CD4-positive, CD25-positive, alpha-beta regulatory T cell (primary cell): Measurements from ENCODE around the gene CAPZB. TPM values are rescaled to one million over a fixed set of nuclear protein-coding genes. Genes with fewer than 3 reads are reported as not detected.
"Not testable (repeated sequence)": the region's sequence is repeated elsewhere in the genome, so short reads cannot be mapped to it uniquely, and the experiment has no call there.

ENCODE experiments used
- ATAC-seq, 2 donors: fragments of 150-1000 bp; cut with Tn5 transposase; one replicate each; pipeline ENCODE4 v1.10.0; 2021; ENCODE audit warnings: low read depth in 2 of 2, moderate number of reproducible peaks in 2 of 2, moderate library complexity in 1 of 2
- DNase-seq, 3 donors: peaks; one replicate each; pipeline versions ENCODE4 v3.0.0 to v3.0.0-alpha.2; 2012 to 2022; ENCODE audit warnings: mixed read lengths in 1 of 3
- H3K27ac ChIP-seq: one replicate; pipeline ENCODE4 v1.7.0; 2013; ENCODE audit warnings: mild to moderate bottlenecking, low read length; ENCODE audit not compliant: insufficient read depth, poor library complexity, severe bottlenecking
- H3K27me3 ChIP-seq: one replicate; pipeline ENCODE4 v1.7.0; 2013; ENCODE audit warnings: low read length; ENCODE audit not compliant: control insufficient read depth, insufficient read depth
- H3K36me3 ChIP-seq: one replicate; pipeline ENCODE4 v1.7.0; 2013; ENCODE audit warnings: mild to moderate bottlenecking, low read length, moderate library complexity; ENCODE audit not compliant: control insufficient read depth, insufficient read depth
- H3K4me1 ChIP-seq: 2 replicates; pipeline ENCODE4 v1.7.0; 2013; ENCODE audit warnings: mild to moderate bottlenecking, low read length; ENCODE audit not compliant: insufficient read depth, control insufficient read depth, poor library complexity, severe bottlenecking
- H3K4me3 ChIP-seq: one replicate; pipeline ENCODE4 v1.7.0; 2013; ENCODE audit warnings: low read depth, mild to moderate bottlenecking, low read length, moderate library complexity
- H3K9me3 ChIP-seq, 2 experiments: 1 replicate in 1 of 2; 2 replicates in 1 of 2; pipeline ENCODE4 v1.7.0; 2013; ENCODE audit warnings: low read length in 2 of 2, mild to moderate bottlenecking in 1 of 2, moderate library complexity in 1 of 2; ENCODE audit not compliant: control insufficient read depth in 2 of 2
- H3K27ac Mint-ChIP-seq, 3 donors: one replicate each; pipeline ENCODE4 v1.8.0; 2020 to 2022; ENCODE audit warnings: mild to moderate bottlenecking in 3 of 3, mixed read lengths in 3 of 3, moderate library complexity in 2 of 3
- H3K27me3 Mint-ChIP-seq: one replicate; pipeline ENCODE4 v1.8.0; 2022; ENCODE audit warnings: mild to moderate bottlenecking, mixed read lengths
- H3K36me3 Mint-ChIP-seq: one replicate; pipeline ENCODE4 v1.8.0; 2020; ENCODE audit warnings: mixed read lengths
- H3K4me1 Mint-ChIP-seq, 4 donors: one replicate each; pipeline ENCODE4 v1.8.0; 2020 to 2022; ENCODE audit warnings: mixed read lengths in 4 of 4, mild to moderate bottlenecking in 1 of 4
- H3K4me3 Mint-ChIP-seq, 4 donors: one replicate each; pipeline ENCODE4 v1.8.0; 2020 to 2022; ENCODE audit warnings: mild to moderate bottlenecking in 4 of 4, mixed read lengths in 4 of 4, moderate library complexity in 3 of 4
- H3K9me3 Mint-ChIP-seq, 7 donors: one replicate each; pipeline ENCODE4 v1.8.0; 2020 to 2022; ENCODE audit warnings: mixed read lengths in 7 of 7, mild to moderate bottlenecking in 3 of 7, moderate library complexity in 2 of 7
- polyA plus RNA-seq, 4 donors: library from polyadenylated mRNA; unstranded; fragments of 300-500 nt; fragmentation: Illumina TruSeq; gene quantifications; one replicate each; pipeline ENCODE4 v1.2.3, GENCODE V29; 2021
- total RNA-seq: library from RNA; stranded (reverse); gene quantifications from one replicate; pipeline ENCODE4 v1.2.3, GENCODE V29; 2022

CAPZB gene
- total and polyA plus RNA-seq, 5 donors from 2014 or later: 372 to 588 (median 462) TPM

- H3K36me3 ChIP-seq, H3K27ac Mint-ChIP-seq: not testable (repeated sequence)
Measured at GRCh38 chr1:19509647-19510046, 24.3 kb upstream of the CAPZB start.

GRCh38 chr1:19507516-19507915 is 22.2 kb upstream of the CAPZB start:
- Mint-ChIP-seq H3K9me3 (peaks cover 0 to 1% (median 0%) of the 10 kb centered on the region in 7 donors), H3K27me3 (peaks cover 14% of the 10 kb centered on the region), H3K27ac (no peak overlapping the region), H3K4me1 (peaks cover 6 to 16% (median 8%) of the 10 kb centered on the region in 4 donors), H3K4me3 (no peak overlapping the region), H3K36me3 (no peaks in the 10 kb centered on the region)
- DNase-seq: no peak
- peaks cover 8% of the 10 kb centered on the region for H3K4me1 ChIP-seq
- no peak overlapping the region for H3K27ac ChIP-seq
- H3K27me3 ChIP-seq: no peaks in the 10 kb centered on the region
- no peaks in the 10 kb centered on the region for H3K36me3 ChIP-seq
- H3K9me3 ChIP-seq: no peaks in the 10 kb centered on the region
- no peak for ATAC-seq
- no peak overlapping the region for H3K4me3 ChIP-seq

More at GRCh38 chr1:19509647-19510046, 24.3 kb upstream of the CAPZB start:
- H3K4me3 ChIP-seq, H3K9me3 ChIP-seq, H3K27ac ChIP-seq, H3K9me3 Mint-ChIP-seq, ATAC-seq, H3K27me3 ChIP-seq, DNase-seq, H3K4me1 ChIP-seq, H3K36me3 Mint-ChIP-seq, H3K4me3 Mint-ChIP-seq: not testable (repeated sequence)
- H3K4me1 Mint-ChIP-seq: peaks cover 6 to 16% (median 8%) of the 10 kb centered on the region in 4 donors
- peaks cover 11% of the 10 kb centered on the region for H3K27me3 Mint-ChIP-seq

- Histone ChIP-seq H3K9me3 (no peaks in the 10 kb centered on the region), H3K27ac (no peak overlapping the region), H3K4me3 (no peak overlapping the region), H3K27me3 (no peaks in the 10 kb centered on the region), H3K4me1 (peaks cover 8% of the 10 kb centered on the region), H3K36me3 (no peaks in the 10 kb centered on the region)
- no peaks in the 10 kb centered on the region for H3K9me3 Mint-ChIP-seq
- peaks cover 14% of the 10 kb centered on the region for H3K27me3 Mint-ChIP-seq
- H3K36me3 Mint-ChIP-seq: no peaks in the 10 kb centered on the region
- DNase-seq (no peak), ATAC-seq (peak in 1 of 2 donors; percentile 35)
- H3K4me3 Mint-ChIP-seq: no peak overlapping the region
- peaks cover 6 to 13% (median 8%) of the 10 kb centered on the region in 4 donors for H3K4me1 Mint-ChIP-seq
- H3K27ac Mint-ChIP-seq: no peak overlapping the region
Measured at GRCh38 chr1:19505693-19506457, 20.5 kb upstream of the CAPZB start.

- Histone ChIP-seq H3K4me1 (peaks cover 8% of the 10 kb centered on the region), H3K36me3 (no peaks in the 10 kb centered on the region), H3K9me3 (no peaks in the 10 kb centered on the region), H3K27me3 (no peaks in the 10 kb centered on the region), H3K4me3 (no peak overlapping the region), H3K27ac (no peak overlapping the region)
- Mint-ChIP-seq H3K9me3 (no peaks in the 10 kb centered on the region), H3K27me3 (peaks cover 14% of the 10 kb centered on the region), H3K27ac (no peak overlapping the region), H3K4me1 (peaks cover 6 to 13% (median 8%) of the 10 kb centered on the region in 4 donors), H3K36me3 (no peaks in the 10 kb centered on the region), H3K4me3 (no peak overlapping the region)
- DNase-seq (no peak), ATAC-seq (no peak)
Measured at GRCh38 chr1:19504796-19505692, 19.7 kb upstream of the CAPZB start.

- not testable (repeated sequence) for H3K27ac Mint-ChIP-seq, H3K4me3 Mint-ChIP-seq, H3K36me3 ChIP-seq, H3K27me3 ChIP-seq, ATAC-seq, H3K4me1 ChIP-seq, DNase-seq, H3K4me3 ChIP-seq, H3K36me3 Mint-ChIP-seq, H3K9me3 Mint-ChIP-seq, H3K9me3 ChIP-seq, H3K4me1 Mint-ChIP-seq, H3K27me3 Mint-ChIP-seq, H3K27ac ChIP-seq
Measured at GRCh38 chr1:19502284-19502683, 16.9 kb upstream of the CAPZB start.

- not testable (repeated sequence) for H3K27ac Mint-ChIP-seq, H3K27me3 Mint-ChIP-seq, H3K36me3 ChIP-seq, H3K4me1 Mint-ChIP-seq, H3K9me3 ChIP-seq, H3K9me3 Mint-ChIP-seq, H3K27ac ChIP-seq, DNase-seq, H3K36me3 Mint-ChIP-seq, H3K27me3 ChIP-seq, H3K4me3 ChIP-seq, H3K4me3 Mint-ChIP-seq, ATAC-seq, H3K4me1 ChIP-seq
Measured at GRCh38 chr1:19499887-19500286, 14.5 kb upstream of the CAPZB start.

GRCh38 chr1:19497443-19497842 is 12.1 kb upstream of the CAPZB start:
- DNase-seq, H3K4me3 ChIP-seq: not testable (repeated sequence)

More at GRCh38 chr1:19497443-19497842, 12.1 kb upstream of the CAPZB start:
- H3K27me3 Mint-ChIP-seq, H3K4me3 Mint-ChIP-seq, H3K36me3 ChIP-seq, H3K4me1 Mint-ChIP-seq, H3K36me3 Mint-ChIP-seq, H3K4me1 ChIP-seq, H3K27me3 ChIP-seq, H3K9me3 ChIP-seq, H3K27ac Mint-ChIP-seq, H3K9me3 Mint-ChIP-seq, H3K27ac ChIP-seq, ATAC-seq: not testable (repeated sequence)
